Osteocyte (in vitro differentiated cells): ENCODE results near the gene EPG5. TPM values are rescaled to one million over a fixed set of nuclear protein-coding genes. Genes with fewer than 3 reads are reported as not detected.

Source experiments
- DNase-seq: peaks from one replicate; pipeline ENCODE4 v3.0.0; 2021; ENCODE audit warnings: mixed read lengths; ENCODE audit not compliant: unreplicated experiment; ENCODE audit errors: extremely low spot score
- H3K27ac Mint-ChIP-seq: one replicate; pipeline ENCODE4 v1.8.0; 2021; ENCODE audit warnings: mild to moderate bottlenecking, mixed read lengths; ENCODE audit not compliant: unreplicated experiment
- H3K27me3 Mint-ChIP-seq: one replicate; pipeline ENCODE4 v1.8.0; 2021; ENCODE audit warnings: mixed read lengths; ENCODE audit not compliant: unreplicated experiment
- H3K36me3 Mint-ChIP-seq: one replicate; pipeline ENCODE4 v1.8.0; 2021; ENCODE audit warnings: mixed read lengths; ENCODE audit not compliant: unreplicated experiment
- H3K4me1 Mint-ChIP-seq: one replicate; pipeline ENCODE4 v1.8.0; 2021; ENCODE audit warnings: mixed read lengths; ENCODE audit not compliant: unreplicated experiment
- H3K4me3 Mint-ChIP-seq: one replicate; pipeline ENCODE4 v1.8.0; 2021; ENCODE audit warnings: mild to moderate bottlenecking, moderate library complexity, mixed read lengths; ENCODE audit not compliant: unreplicated experiment
- H3K9me3 Mint-ChIP-seq: one replicate; pipeline ENCODE4 v1.8.0; 2021; ENCODE audit warnings: mixed read lengths; ENCODE audit not compliant: unreplicated experiment
- CTCF ChIP-seq: fragments of 200-600 bp; sonication (generic); IDR thresholded peaks from 2 replicates; pipeline ENCODE4 v1.5.0; 2021; ENCODE audit warnings: antibody characterized with exemption, mild to moderate bottlenecking, moderate library complexity
- total RNA-seq: library from RNA; stranded (reverse); gene quantifications from 2 replicates; pipeline ENCODE4 v1.2.1, GENCODE V29; 2021

EPG5 gene
- total RNA-seq, 1 donor from 2014 or later: 30.9 TPM

GRCh38 chr18:46001074-46001473 lies 33.9 kb upstream of the EPG5 start:
- H3K27me3 Mint-ChIP-seq: no peaks in the 10 kb centered on the region
- no peak for TF ChIP-seq CTCF

GRCh38 chr18:45999536-45999935 lies 32.4 kb upstream of the EPG5 start:
- DNase-seq: no peak
- Mint-ChIP-seq H3K36me3 (peaks cover 7% of the 10 kb centered on the region), H3K4me1 (no peaks in the 10 kb centered on the region), H3K27me3 (no peaks in the 10 kb centered on the region), H3K27ac (no peak overlapping the region), H3K4me3 (no peak overlapping the region), H3K9me3 (peaks cover 11% of the 10 kb centered on the region)
- TF ChIP-seq CTCF: no peak

More at GRCh38 chr18:46001074-46001473, 33.9 kb upstream of the EPG5 start:
- H3K4me3 Mint-ChIP-seq: no peak overlapping the region
- no peak overlapping the region for H3K27ac Mint-ChIP-seq
- no peaks in the 10 kb centered on the region for H3K4me1 Mint-ChIP-seq
- H3K9me3 Mint-ChIP-seq: peaks cover 11% of the 10 kb centered on the region
- no peak for DNase-seq
- peaks cover 7% of the 10 kb centered on the region for H3K36me3 Mint-ChIP-seq

- Mint-ChIP-seq H3K4me1 (peaks cover 9% of the 10 kb centered on the region), H3K9me3 (peaks cover 11% of the 10 kb centered on the region), H3K27me3 (no peaks in the 10 kb centered on the region), H3K27ac (no peak overlapping the region), H3K36me3 (peaks cover 7% of the 10 kb centered on the region), H3K4me3 (no peak overlapping the region)
- DNase-seq: no peak
- no peak for TF ChIP-seq CTCF
These were observed 31.1 kb upstream of the EPG5 start for GRCh38 chr18:45998244-45998643.

- H3K9me3 Mint-ChIP-seq: peaks cover 9% of the 10 kb centered on the region
- DNase-seq: peak; percentile 44
- H3K27ac Mint-ChIP-seq: no peak overlapping the region
- no peak overlapping the region for H3K4me3 Mint-ChIP-seq
- no peaks in the 10 kb centered on the region for H3K27me3 Mint-ChIP-seq
- H3K36me3 Mint-ChIP-seq: peaks cover 7% of the 10 kb centered on the region
- TF ChIP-seq CTCF: no peak
- peaks cover 11% of the 10 kb centered on the region for H3K4me1 Mint-ChIP-seq
These were observed 30.6 kb upstream of the EPG5 start for GRCh38 chr18:45997700-45998151.

- TF ChIP-seq CTCF: no peak
- Mint-ChIP-seq H3K9me3 (no peaks in the 10 kb centered on the region), H3K4me3 (no peak overlapping the region), H3K36me3 (no peaks in the 10 kb centered on the region), H3K27me3 (no peaks in the 10 kb centered on the region), H3K4me1 (peaks cover 16% of the 10 kb centered on the region), H3K27ac (no peak overlapping the region)
- peak; percentile 48 for DNase-seq
These were observed 28.3 kb upstream of the EPG5 start for GRCh38 chr18:45995461-45995860.
